WTC11 (cell line): ENCODE data around the gene COL11A1.

ENCODE experiments used
- ATF3 ChIP-seq: sonication (generic); formaldehyde crosslinking; conservative IDR thresholded peaks from 2 replicates; pipeline ENCODE4 v1.8.1; 2022; ENCODE audit warnings: mild to moderate bottlenecking, missing genetic modification reagents
- CTCF ChIP-seq: fragments of 200-600 bp; IDR thresholded peaks from 2 replicates; pipeline ENCODE4 v1.8.0; 2022; ENCODE audit warnings: antibody characterized with exemption
- E2F4 ChIP-seq: sonication (generic); formaldehyde crosslinking; IDR thresholded peaks from 2 replicates; pipeline ENCODE4 v1.8.1; 2022; ENCODE audit warnings: low read depth, mild to moderate bottlenecking, moderate library complexity, missing genetic modification reagents, borderline replicate concordance
- EMX1 ChIP-seq: fragments of 250-450 bp; sonication (Bioruptor Pico); IDR thresholded peaks from 2 replicates; pipeline ENCODE4 v1.8.0; 2021; ENCODE audit warnings: mild to moderate bottlenecking
- MAX ChIP-seq: sonication (generic); formaldehyde crosslinking; IDR thresholded peaks from 2 replicates; pipeline ENCODE4 v1.8.0; 2022; ENCODE audit warnings: mild to moderate bottlenecking, missing genetic modification reagents
- RELA ChIP-seq: sonication (generic); formaldehyde crosslinking; IDR thresholded peaks from 2 replicates; pipeline ENCODE4 v1.8.1; 2022; ENCODE audit warnings: missing genetic modification reagents, mild to moderate bottlenecking, borderline replicate concordance
- SMAD3 ChIP-seq: sonication (generic); formaldehyde crosslinking; IDR thresholded peaks from 2 replicates; pipeline ENCODE4 v1.8.0; 2022; ENCODE audit warnings: missing genetic modification reagents, mild to moderate bottlenecking, borderline replicate concordance
- SP1 ChIP-seq: sonication (generic); formaldehyde crosslinking; conservative IDR thresholded peaks from 2 replicates; pipeline ENCODE4 v1.8.1; 2022; ENCODE audit warnings: missing genetic modification reagents
- ZNF317 ChIP-seq: sonication (generic); formaldehyde crosslinking; IDR thresholded peaks from 2 replicates; pipeline ENCODE4 v1.8.1; 2023; ENCODE audit warnings: low read depth, mild to moderate bottlenecking, moderate library complexity, missing genetic modification reagents, borderline replicate concordance
- TF ChIP-seq, protein P1 (sequence below): sonication (generic); formaldehyde crosslinking; IDR thresholded peaks from 2 replicates; pipeline ENCODE4 v1.8.1; 2023; ENCODE audit warnings: mild to moderate bottlenecking, missing genetic modification reagents, moderate library complexity

GRCh38 chr1:103112546-103112945, 4.2 kb upstream of the COL11A1 start:
- TF ChIP-seq CTCF = no peak
- no peak for TF ChIP-seq EMX1 (CRISPR knock-in tag)
- TF ChIP-seq ZNF317 (CRISPR knock-in tag) = no peak
- TF ChIP-seq SMAD3 (CRISPR knock-in tag) = no peak
- TF ChIP-seq, protein P1, sequence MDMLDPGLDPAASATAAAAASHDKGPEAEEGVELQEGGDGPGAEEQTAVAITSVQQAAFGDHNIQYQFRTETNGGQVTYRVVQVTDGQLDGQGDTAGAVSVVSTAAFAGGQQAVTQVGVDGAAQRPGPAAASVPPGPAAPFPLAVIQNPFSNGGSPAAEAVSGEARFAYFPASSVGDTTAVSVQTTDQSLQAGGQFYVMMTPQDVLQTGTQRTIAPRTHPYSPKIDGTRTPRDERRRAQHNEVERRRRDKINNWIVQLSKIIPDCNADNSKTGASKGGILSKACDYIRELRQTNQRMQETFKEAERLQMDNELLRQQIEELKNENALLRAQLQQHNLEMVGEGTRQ (CRISPR knock-in tag) = no peak
- no peak for TF ChIP-seq ATF3 (CRISPR knock-in tag)
- TF ChIP-seq SP1 (CRISPR knock-in tag) = no peak
- TF ChIP-seq RELA (CRISPR knock-in tag) = no peak
- no peak for TF ChIP-seq E2F4 (CRISPR knock-in tag)
- TF ChIP-seq MAX = no peak
